Frontal cortex (tissue), 4 donors: Measurements from ENCODE around the gene FBXO24. TPM values are rescaled to one million over a fixed set of nuclear protein-coding genes. Genes with fewer than 3 reads are reported as not detected.

Source experiments
- DNase-seq, 2 donors: peaks; one replicate each; pipeline ENCODE4 v3.0.0; 2012; ENCODE audit warnings: low spot score in 2 of 2
- FAIRE-seq: peaks from 2 replicates; lab custom pipeline; 2012; peaks lifted over from hg19 to GRCh38; lab: Jason Lieb, UNC
- small RNA-seq: library from RNA; depleted of rRNA; stranded (forward); fragments of <200 nt; gene quantifications from one replicate; pipeline ENCODE3, GENCODE V24; 2014
- total RNA-seq: library from RNA; depleted of rRNA; stranded (reverse); fragments of >200 nt; gene quantifications from one replicate; pipeline ENCODE4 v1.2.3, GENCODE V29; 2014
- donor health status: control.
- donor health status: control.
- donor health status: control.

The FBXO24 gene
- total RNA-seq, 1 donor from 2014 or later: 0.41 TPM

GRCh38 chr7:100640517-100641440, 54.7 kb downstream of the FBXO24 start:
- FAIRE-seq: no peak
- no peak for DNase-seq

GRCh38 chr7:100641463-100641859, 55.3 kb downstream of the FBXO24 start, which contains the start of gene TFR2:
TSS of gene TFR2 (minus strand) at chr7:100641552. CDS start at chr7:100641509, 43 bp downstream.
- DNase-seq: no peak
- FAIRE-seq: no peak

GRCh38 chr7:100641860-100642533, 55.9 kb downstream of the FBXO24 start:
- DNase-seq: no peak
- no peak for FAIRE-seq

GRCh38 chr7:100642534-100642907, 56.4 kb downstream of the FBXO24 start:
- DNase-seq (no peak), FAIRE-seq (no peak)

- FAIRE-seq (no peak), DNase-seq (no peak)
These were observed 63.9 kb downstream of the FBXO24 start for GRCh38 chr7:100649826-100650565.

Small RNAs within 50 kb of the gene (small RNA-seq; reads per million reads assigned to genes)
- not detected for gene SAP25

Other genes starting within 250 kb of the FBXO24 start
- gene PILRB, start 228.2 kb upstream of the FBXO24 start, total RNA-seq: 9.0 TPM
- 0.82 TPM for gene PILRA, start 212.8 kb upstream of the FBXO24 start, total RNA-seq
- 2.0 TPM for gene ZCWPW1, start 157.6 kb upstream of the FBXO24 start, total RNA-seq
- gene MEPCE, start 156.5 kb upstream of the FBXO24 start, total RNA-seq: 27.7 TPM
- gene PPP1R35, start 149.8 kb upstream of the FBXO24 start, total RNA-seq: 7.3 TPM
- gene SPACDR, start 122.1 kb upstream of the FBXO24 start, total RNA-seq: not detected
- gene TSC22D4, start 107.1 kb upstream of the FBXO24 start, total RNA-seq: 7.3 TPM
- 55.0 TPM for gene NYAP1, start 102.4 kb upstream of the FBXO24 start, total RNA-seq
- gene AGFG2, start 47.1 kb upstream of the FBXO24 start, total RNA-seq: 2.0 TPM
- not detected for gene SAP25, start 12.4 kb upstream of the FBXO24 start, total RNA-seq
- 6.1 TPM for gene LRCH4, start 199 bp upstream of the FBXO24 start, total RNA-seq
- 3.3 TPM for gene PCOLCE, start 16.0 kb downstream of the FBXO24 start, total RNA-seq
- 9.0 TPM for gene MOSPD3, start 26.2 kb downstream of the FBXO24 start, total RNA-seq
- 2.9 TPM for gene TFR2, start 55.2 kb downstream of the FBXO24 start, total RNA-seq
- gene ACTL6B, start 70.1 kb downstream of the FBXO24 start, total RNA-seq: 163 TPM
- 72.6 TPM for gene GNB2, start 87.4 kb downstream of the FBXO24 start, total RNA-seq
- gene GIGYF1, start 107.9 kb downstream of the FBXO24 start, total RNA-seq: 15.1 TPM
- 52.6 TPM for gene POP7, start 119.8 kb downstream of the FBXO24 start, total RNA-seq
- gene EPO, start 134.1 kb downstream of the FBXO24 start, total RNA-seq: not detected
- not detected for gene ZAN, start 147.3 kb downstream of the FBXO24 start, total RNA-seq
- 7.7 TPM for gene EPHB4, start 241.2 kb downstream of the FBXO24 start, total RNA-seq